Stimulated activated CD4-positive, alpha-beta T cell treated with anti-CD3 and anti-CD28 coated beads, Interleukin-12 subunit alpha, Interleukin-12 subunit beta, amount 100 ng/mL, for 4 hours (primary cell): ENCODE results near the gene GPS2.
A peak's percentile ranks its signal among the peaks of the same experiment; 100 is the strongest.
"Not testable (repeated sequence)": the region's sequence is repeated elsewhere in the genome, so short reads cannot be mapped to it uniquely, and the experiment has no call there.

Experiments used
- DNase-seq: peaks from one replicate; pipeline ENCODE4 v3.0.0-alpha.2; 2020

GPS2 gene

GRCh38 chr17:7314719-7315569, at the start of gene GPS2:
GPS2 (minus strand) TSS chr17:7315360; CDS start chr17:7315052, 308 bp downstream.
- DNase-seq, result peak; percentile 94

- DNase-seq, result no peak
Measured at GRCh38 chr17:7363311-7363710, 48.2 kb upstream of the GPS2 start.

GRCh38 chr17:7361906-7362305, 46.7 kb upstream of the GPS2 start:
- no peak for DNase-seq

- DNase-seq, result no peak
Measured at GRCh38 chr17:7357381-7357780, 42.2 kb upstream of the GPS2 start.

- no peak for DNase-seq
Measured at GRCh38 chr17:7356756-7357155, 41.6 kb upstream of the GPS2 start.

- peak; percentile 82 for DNase-seq
Measured at GRCh38 chr17:7356072-7356549, 41.0 kb upstream of the GPS2 start.

- DNase-seq, result no peak
Measured at GRCh38 chr17:7355573-7355972, 40.4 kb upstream of the GPS2 start.

GRCh38 chr17:7355053-7355452, 39.9 kb upstream of the GPS2 start, which contains the start of gene TMEM95:
TMEM95 (plus strand) TSS chr17:7355156; CDS start chr17:7355205, 49 bp downstream.
- DNase-seq, result no peak

- no peak for DNase-seq
Measured at GRCh38 chr17:7354262-7354843, 39.2 kb upstream of the GPS2 start.

GRCh38 chr17:7352910-7353635, 37.9 kb upstream of the GPS2 start:
- DNase-seq, result no peak

GRCh38 chr17:7352503-7352889, 37.3 kb upstream of the GPS2 start:
- no peak for DNase-seq

- peak; percentile 70 for DNase-seq
Measured at GRCh38 chr17:7351665-7352502, 36.7 kb upstream of the GPS2 start, which contains the start of gene KCTD11. KCTD11 (plus strand) TSS chr17:7352162.

GRCh38 chr17:7348478-7349242, 33.5 kb upstream of the GPS2 start:
- no peak for DNase-seq

GRCh38 chr17:7347630-7348477, 32.7 kb upstream of the GPS2 start:
- no peak for DNase-seq

- no peak for DNase-seq
Measured at GRCh38 chr17:7346761-7347614, 31.8 kb upstream of the GPS2 start.

GRCh38 chr17:7343250-7343649, 28.1 kb upstream of the GPS2 start:
- DNase-seq, result no peak

GRCh38 chr17:7341842-7342241, 26.7 kb upstream of the GPS2 start:
- no peak for DNase-seq

- no peak for DNase-seq
Measured at GRCh38 chr17:7340179-7340578, 25.0 kb upstream of the GPS2 start.

- not testable (repeated sequence) for DNase-seq
Measured at GRCh38 chr17:7337600-7337999, 22.4 kb upstream of the GPS2 start.
